IPS-20b (cell line): ENCODE measurements around the gene GNS.

Experiments used
- H3K27ac ChIP-seq: one replicate; pipeline ENCODE4 v1.5.1; 2013; ENCODE audit warnings: low read length
- H3K27me3 ChIP-seq: 2 replicates; pipeline ENCODE4 v1.6.1; 2013; ENCODE audit warnings: mild to moderate bottlenecking, low read length, inconsistent platforms; ENCODE audit not compliant: insufficient read depth
- H3K36me3 ChIP-seq: 2 replicates; pipeline ENCODE4 v1.6.1; 2013; ENCODE audit warnings: low read depth, mild to moderate bottlenecking, inconsistent platforms, low read length, moderate library complexity; ENCODE audit not compliant: insufficient read depth
- H3K4me1 ChIP-seq: 2 replicates; pipeline ENCODE4 v1.6.1; 2013; ENCODE audit warnings: mild to moderate bottlenecking, control low read depth, inconsistent platforms, low read length, moderate library complexity; ENCODE audit not compliant: insufficient read depth
- H3K4me3 ChIP-seq: 2 replicates; pipeline ENCODE4 v1.5.1; 2013; ENCODE audit warnings: mild to moderate bottlenecking, low read length, inconsistent platforms
- H3K9ac ChIP-seq: 2 replicates; pipeline ENCODE4 v1.6.1; 2013; ENCODE audit warnings: low read depth, mild to moderate bottlenecking, inconsistent platforms, low read length, moderate library complexity
- H3K9me3 ChIP-seq: 2 replicates; pipeline ENCODE4 v1.6.1; 2013; ENCODE audit warnings: mild to moderate bottlenecking, low read depth, low read length, inconsistent platforms; ENCODE audit not compliant: insufficient read depth

Gene GNS

GRCh38 chr12:64773386-64773785 is 14.2 kb upstream of the GNS start:
- Histone ChIP-seq H3K27me3 (0 out of 2 replicates have a peak, but pooled peaks cover 6% of the 10 kb centered on the region), H3K4me3 (no peak overlapping the region), H3K9me3 (no peaks in the 10 kb centered on the region), H3K4me1 (no peaks in the 10 kb centered on the region), H3K9ac (no peak overlapping the region), H3K36me3 (no peaks in the 10 kb centered on the region), H3K27ac (no peak overlapping the region)

DNA sequence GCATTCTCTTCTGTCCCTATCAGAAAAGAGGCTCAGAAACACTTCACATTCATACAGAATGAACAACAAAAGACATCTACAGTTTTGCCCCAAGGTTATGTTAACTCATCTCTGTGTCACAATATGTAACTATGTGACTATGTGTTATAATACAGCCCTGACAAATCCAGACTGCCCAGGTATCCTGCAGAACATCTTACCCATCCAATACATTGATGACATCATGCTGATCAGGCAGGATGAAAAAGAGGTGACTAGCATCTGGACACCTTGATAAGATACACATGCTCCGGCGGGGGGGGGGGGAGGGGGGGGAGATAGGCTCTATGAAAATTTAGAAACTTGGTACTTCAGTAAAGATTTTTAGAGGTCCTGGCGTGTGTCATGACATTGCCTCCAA is 8.3 kb upstream of the GNS start:
- H3K9me3 ChIP-seq = no peaks in the 10 kb centered on the region
- H3K36me3 ChIP-seq = no peaks in the 10 kb centered on the region
- H3K27me3 ChIP-seq = no peaks in the 10 kb centered on the region
- no peak overlapping the region for H3K9ac ChIP-seq
- H3K4me3 ChIP-seq = no peak overlapping the region
- no peak overlapping the region for H3K27ac ChIP-seq
- H3K4me1 ChIP-seq = no peaks in the 10 kb centered on the region

DNA sequence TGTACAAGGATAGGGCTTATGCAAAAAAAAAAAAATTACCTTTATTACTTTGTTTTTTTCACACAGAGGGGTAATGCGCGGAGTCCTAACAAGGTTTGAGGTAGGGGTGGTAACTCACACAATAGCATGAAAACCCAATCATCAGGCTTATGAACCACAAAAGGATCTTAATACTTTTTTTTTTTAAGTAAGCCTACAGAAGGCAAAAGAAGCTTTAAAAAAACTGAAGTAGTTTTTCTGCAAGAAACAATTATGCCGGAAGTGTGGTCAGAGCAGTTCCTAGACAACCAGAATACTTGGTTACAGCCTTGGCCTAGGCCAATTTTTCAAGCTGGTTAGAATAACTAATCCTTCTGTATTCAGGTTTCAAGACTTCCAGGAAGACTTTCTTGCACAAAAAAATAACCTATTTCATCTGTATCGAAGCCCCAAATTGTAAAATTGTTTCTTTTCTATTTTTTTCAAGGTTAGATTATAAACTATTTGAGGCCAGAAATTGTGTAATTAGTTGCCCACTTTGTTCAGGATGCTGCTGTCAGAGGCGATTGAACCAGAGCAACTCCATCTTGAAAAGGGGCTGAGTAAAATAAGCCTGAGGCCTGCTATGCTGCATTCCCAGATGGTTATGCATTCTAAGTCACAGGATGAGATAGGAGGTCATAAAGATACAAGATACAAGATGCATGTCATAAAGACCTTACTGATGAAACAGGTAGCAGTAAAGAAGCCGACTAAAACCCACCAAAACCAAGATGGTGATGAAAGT is 1.8 kb upstream of the GNS start:
- no peaks in the 10 kb centered on the region for H3K27me3 ChIP-seq
- H3K4me3 ChIP-seq = no peak overlapping the region
- H3K9me3 ChIP-seq = no peaks in the 10 kb centered on the region
- H3K27ac ChIP-seq = no peak overlapping the region
- H3K9ac ChIP-seq = no peak overlapping the region
- H3K36me3 ChIP-seq = no peaks in the 10 kb centered on the region
- H3K4me1 ChIP-seq = no peaks in the 10 kb centered on the region

DNA sequence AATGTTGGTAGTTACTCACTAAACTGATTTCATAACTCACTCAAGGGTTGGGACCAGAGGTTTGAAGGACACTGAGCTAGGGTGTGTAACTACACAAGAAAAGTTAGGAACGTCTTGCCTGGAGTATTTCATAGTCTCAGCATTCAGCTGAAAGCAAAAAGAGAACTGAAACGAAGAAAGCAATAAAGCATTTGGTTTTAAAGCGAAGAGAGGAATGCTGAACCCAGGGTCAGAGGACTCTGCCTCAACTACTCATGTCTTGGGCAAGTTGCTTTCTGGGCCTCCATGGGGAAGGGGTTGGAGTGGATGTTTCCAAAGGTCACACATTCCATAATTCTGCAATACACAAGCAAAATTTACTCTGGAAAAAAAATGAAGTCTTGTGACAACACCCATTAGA is 1.4 kb downstream of the GNS start:
- H3K27me3 ChIP-seq = no peaks in the 10 kb centered on the region

GRCh38 chr12:64756376-64756775 is 2.8 kb downstream of the GNS start:
- no peak overlapping the region for H3K9ac ChIP-seq
- no peak overlapping the region for H3K27ac ChIP-seq
- H3K4me3 ChIP-seq = no peak overlapping the region
- H3K4me1 ChIP-seq = no peaks in the 10 kb centered on the region
- H3K27me3 ChIP-seq = no peaks in the 10 kb centered on the region
- peaks cover 19% of the 10 kb centered on the region; the same call in 1 of the 2 replicates for H3K36me3 ChIP-seq
- no peaks in the 10 kb centered on the region for H3K9me3 ChIP-seq

More for the DNA sequence above, 1.4 kb downstream of the GNS start:
- Histone ChIP-seq H3K9me3 (no peaks in the 10 kb centered on the region), H3K4me1 (no peaks in the 10 kb centered on the region), H3K9ac (no peak overlapping the region), H3K4me3 (no peak overlapping the region; the same call in 1 of the 2 replicates), H3K36me3 (peaks cover 8% of the 10 kb centered on the region; the same call in 1 of the 2 replicates), H3K27ac (no peak overlapping the region)

- Histone ChIP-seq H3K4me3 (no peak overlapping the region), H3K36me3 (peaks cover 33% of the 10 kb centered on the region), H3K27me3 (no peaks in the 10 kb centered on the region), H3K4me1 (no peaks in the 10 kb centered on the region), H3K9ac (no peak overlapping the region), H3K27ac (no peak overlapping the region), H3K9me3 (no peaks in the 10 kb centered on the region)
Measured at GRCh38 chr12:64753427-64753826, 5.8 kb downstream of the GNS start.

DNA sequence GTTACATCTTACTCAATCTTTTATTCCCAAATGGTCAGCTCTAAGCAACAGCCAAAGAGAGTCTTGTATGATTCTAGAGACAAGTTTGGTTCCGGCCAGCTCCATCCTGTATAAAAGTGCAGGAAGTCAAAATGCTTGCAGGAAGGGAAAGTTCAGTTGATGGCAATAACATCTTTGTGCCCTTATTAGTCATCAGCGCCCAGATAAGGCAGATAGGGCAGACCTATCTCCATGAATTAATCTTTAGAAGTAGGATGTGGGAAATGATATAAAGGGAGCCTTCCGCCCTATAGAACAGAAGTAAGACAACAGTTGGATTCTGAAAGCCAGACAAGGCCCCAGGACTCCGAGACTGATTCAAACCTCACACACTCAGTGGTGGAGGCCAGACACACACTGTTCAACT is 6.4 kb downstream of the GNS start:
- H3K27me3 ChIP-seq = no peaks in the 10 kb centered on the region

DNA sequence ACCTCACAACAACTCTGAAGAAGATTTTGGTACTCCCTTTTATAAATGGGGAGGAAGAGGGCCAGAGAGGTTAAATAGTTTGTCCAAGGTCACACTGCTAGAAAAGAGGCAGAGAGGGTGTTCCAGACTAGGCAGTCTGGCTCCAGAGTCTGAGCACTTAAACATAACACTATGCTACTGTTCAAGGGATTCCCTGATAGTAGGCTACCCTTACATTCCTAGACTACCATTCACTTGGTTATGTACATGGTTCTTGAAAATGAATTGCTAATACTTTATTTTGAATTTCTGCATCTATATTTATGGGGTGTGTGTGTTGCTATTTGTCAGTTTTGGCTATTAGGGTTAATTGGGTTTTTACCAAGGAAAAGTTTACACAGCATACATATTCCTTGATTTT is 7.2 kb downstream of the GNS start:
- no peak overlapping the region for H3K27ac ChIP-seq
- peaks cover 41% of the 10 kb centered on the region for H3K36me3 ChIP-seq
- H3K4me3 ChIP-seq = no peak overlapping the region
- no peaks in the 10 kb centered on the region for H3K9me3 ChIP-seq
- no peak overlapping the region for H3K9ac ChIP-seq
- no peaks in the 10 kb centered on the region for H3K4me1 ChIP-seq
- H3K27me3 ChIP-seq = no peaks in the 10 kb centered on the region

More for the DNA sequence above, 6.4 kb downstream of the GNS start:
- no peaks in the 10 kb centered on the region for H3K9me3 ChIP-seq
- H3K4me1 ChIP-seq = no peaks in the 10 kb centered on the region
- no peak overlapping the region for H3K4me3 ChIP-seq
- H3K36me3 ChIP-seq = peaks cover 33% of the 10 kb centered on the region
- no peak overlapping the region for H3K27ac ChIP-seq
- no peak overlapping the region for H3K9ac ChIP-seq

- Histone ChIP-seq H3K9ac (no peak overlapping the region), H3K27me3 (no peaks in the 10 kb centered on the region), H3K36me3 (peaks cover 59% of the 10 kb centered on the region), H3K4me3 (no peak overlapping the region), H3K4me1 (no peaks in the 10 kb centered on the region), H3K9me3 (no peaks in the 10 kb centered on the region), H3K27ac (no peak overlapping the region)
Measured at GRCh38 chr12:64749461-64750200, 9.6 kb downstream of the GNS start.

DNA sequence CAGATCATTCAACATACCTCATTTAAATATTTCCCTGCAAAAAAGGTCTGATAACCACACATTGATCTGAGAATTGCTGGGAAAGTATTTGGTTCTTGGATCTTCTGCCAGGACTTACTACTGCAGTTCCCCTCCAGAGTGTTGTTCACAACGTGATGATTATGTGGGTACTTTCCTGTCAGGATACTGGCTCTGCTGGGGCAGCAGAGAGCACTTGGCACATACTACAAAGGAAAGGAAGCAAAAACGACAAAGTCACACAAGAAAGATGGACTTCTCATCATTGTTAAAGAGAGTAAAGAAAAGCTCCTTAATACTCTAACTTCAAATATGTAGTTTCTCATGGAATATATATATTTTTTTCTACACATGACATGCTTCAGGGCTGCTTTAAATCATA is 11.5 kb downstream of the GNS start:
- H3K27me3 ChIP-seq = no peaks in the 10 kb centered on the region
- no peaks in the 10 kb centered on the region for H3K9me3 ChIP-seq
- H3K9ac ChIP-seq = no peak overlapping the region
- H3K4me3 ChIP-seq = no peak overlapping the region
- H3K36me3 ChIP-seq = peaks cover 71% of the 10 kb centered on the region
- no peaks in the 10 kb centered on the region for H3K4me1 ChIP-seq
- H3K27ac ChIP-seq = no peak overlapping the region

DNA sequence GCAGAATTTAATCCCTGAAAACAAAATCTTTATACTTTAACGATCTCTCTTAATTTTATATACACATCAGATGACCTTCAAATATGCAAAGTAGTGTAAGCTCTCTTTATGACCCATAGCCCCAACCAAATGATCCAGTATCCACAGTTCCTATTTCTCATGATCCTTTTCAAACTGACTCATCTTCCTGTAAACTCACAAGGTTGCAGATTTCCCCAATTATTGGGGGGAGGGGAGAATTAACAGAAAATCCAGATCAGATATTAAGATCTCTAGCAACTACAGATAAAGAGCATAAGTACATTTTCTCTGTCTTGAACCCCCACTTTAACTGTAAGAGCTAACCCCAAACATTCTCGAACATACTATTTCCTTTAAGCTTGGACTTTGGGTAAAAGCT is 12.5 kb downstream of the GNS start:
- Histone ChIP-seq H3K4me3 (no peak overlapping the region), H3K4me1 (no peaks in the 10 kb centered on the region), H3K36me3 (peaks cover 68% of the 10 kb centered on the region), H3K27me3 (no peaks in the 10 kb centered on the region), H3K9me3 (no peaks in the 10 kb centered on the region), H3K27ac (no peak overlapping the region), H3K9ac (no peak overlapping the region)

- Histone ChIP-seq H3K36me3 (peaks cover 68% of the 10 kb centered on the region), H3K9ac (no peak overlapping the region), H3K27me3 (no peaks in the 10 kb centered on the region), H3K9me3 (no peaks in the 10 kb centered on the region), H3K27ac (no peak overlapping the region), H3K4me3 (no peak overlapping the region), H3K4me1 (no peaks in the 10 kb centered on the region)
Measured at GRCh38 chr12:64745980-64746379, 13.2 kb downstream of the GNS start.
